Right kidney (tissue), 1 donor: ENCODE results near the gene DLEC1.
"Not testable (repeated sequence)": the region's sequence is repeated elsewhere in the genome, so short reads cannot be mapped to it uniquely, and the experiment has no call there.

Source experiments
- DNase-seq: peaks from one replicate; pipeline ENCODE4 v3.0.0-alpha.2; 2016

The DLEC1 gene

DNA sequence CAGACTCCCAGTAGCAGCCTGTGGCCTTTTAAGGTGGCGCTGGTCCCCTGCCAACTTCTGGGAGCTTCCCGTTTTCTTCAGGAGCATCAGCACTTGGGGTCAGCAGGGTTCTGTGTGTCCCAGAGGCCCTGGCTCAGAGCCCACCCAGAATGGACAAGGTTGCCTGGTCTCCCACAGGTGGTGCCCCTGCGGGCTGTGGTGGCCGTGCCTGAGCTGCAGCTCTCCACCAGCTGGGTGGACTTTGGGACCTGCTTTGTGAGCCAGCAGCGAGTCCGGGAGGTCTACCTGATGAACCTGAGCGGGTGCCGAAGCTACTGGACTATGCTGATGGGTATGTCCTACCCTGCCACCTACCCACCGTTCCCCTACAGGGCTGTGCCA is 82.4 kb downstream of the DLEC1 start:
- DNase-seq, result no peak

DNA sequence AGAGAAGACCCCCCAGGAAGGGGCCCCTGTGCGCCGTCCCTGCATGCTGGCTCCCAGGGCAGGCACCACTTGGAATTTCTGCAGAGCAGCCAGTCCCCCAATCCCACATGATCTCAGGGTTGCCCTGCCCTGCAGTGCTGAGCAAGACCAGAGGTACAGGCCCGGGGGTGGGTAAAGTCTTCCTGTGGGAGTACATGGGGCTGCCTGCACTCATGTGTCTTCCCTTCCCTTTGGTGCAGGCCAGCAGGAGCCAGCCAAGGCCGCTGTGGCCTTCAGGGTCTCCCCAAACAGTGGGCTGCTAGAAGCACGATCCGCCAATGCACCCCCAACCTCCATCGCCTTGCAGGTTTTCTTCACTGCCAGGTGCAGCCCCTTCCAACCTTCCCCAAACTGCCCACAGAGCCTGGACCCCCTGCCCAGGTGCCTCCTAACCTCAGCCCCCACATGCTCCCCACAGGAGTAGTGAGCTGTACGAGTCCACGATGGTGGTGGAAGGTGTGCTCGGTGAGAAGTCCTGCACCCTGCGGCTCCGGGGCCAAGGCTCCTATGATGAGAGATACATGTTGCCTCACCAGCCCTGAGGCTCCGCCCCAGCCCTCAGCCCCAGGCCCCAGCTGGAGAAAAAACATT is 82.9 kb downstream of the DLEC1 start:
- no peak for DNase-seq

GRCh38 chr3:38122712-38123290 is 83.8 kb downstream of the DLEC1 start:
- no peak for DNase-seq

- no peak for DNase-seq
Observed at GRCh38 chr3:38124324-38125122, 85.5 kb downstream of the DLEC1 start.

GRCh38 chr3:38125305-38126120 is 86.5 kb downstream of the DLEC1 start:
- no peak for DNase-seq

- no peak for DNase-seq
Observed at GRCh38 chr3:38126121-38126892, 87.3 kb downstream of the DLEC1 start.

- DNase-seq, result no peak
Observed at GRCh38 chr3:38127611-38128302, 88.7 kb downstream of the DLEC1 start.

GRCh38 chr3:38128303-38128655 is 89.3 kb downstream of the DLEC1 start:
- no peak for DNase-seq

DNA sequence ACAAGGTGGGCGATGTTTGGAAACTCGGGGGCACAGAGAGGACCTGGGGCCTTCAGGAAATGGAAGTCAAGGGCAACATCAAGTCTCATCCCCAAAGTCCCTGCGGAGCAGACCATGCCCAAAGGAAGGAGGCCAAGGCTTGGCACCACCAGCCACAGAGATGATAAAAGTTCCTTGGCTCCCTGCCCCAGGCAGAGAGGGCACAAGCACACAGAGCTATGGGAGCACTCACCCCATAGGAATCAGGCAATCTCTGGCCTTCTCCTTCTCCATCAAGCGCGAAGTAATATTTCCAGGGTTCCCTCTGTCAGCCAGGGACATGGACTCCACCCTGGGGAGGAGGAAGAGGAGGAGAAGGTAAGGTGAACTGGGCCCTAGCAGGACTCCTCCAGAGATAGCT is 90.0 kb downstream of the DLEC1 start:
- DNase-seq, result no peak

DNA sequence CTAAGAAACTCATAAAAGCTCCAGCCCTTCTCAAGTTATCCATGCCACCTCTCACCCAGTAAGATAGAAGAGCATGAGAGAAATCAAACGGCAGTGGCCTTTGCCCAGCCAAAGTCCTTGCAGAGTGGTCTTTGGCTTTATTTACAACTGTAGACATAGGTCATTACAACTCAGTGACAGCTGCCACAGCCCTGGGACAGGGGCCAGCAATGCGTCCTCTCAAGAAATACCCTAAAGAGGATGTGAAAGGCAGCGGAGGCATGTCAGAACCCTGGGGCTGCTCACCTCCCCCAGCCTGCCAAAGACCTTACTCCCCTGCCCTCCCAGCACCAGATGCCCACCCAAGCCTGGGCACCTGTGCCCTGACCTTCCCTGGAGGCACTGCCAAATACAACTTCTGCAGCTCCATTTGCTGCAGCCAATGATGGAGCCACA is 91.6 kb downstream of the DLEC1 start:
- no peak for DNase-seq

DNA sequence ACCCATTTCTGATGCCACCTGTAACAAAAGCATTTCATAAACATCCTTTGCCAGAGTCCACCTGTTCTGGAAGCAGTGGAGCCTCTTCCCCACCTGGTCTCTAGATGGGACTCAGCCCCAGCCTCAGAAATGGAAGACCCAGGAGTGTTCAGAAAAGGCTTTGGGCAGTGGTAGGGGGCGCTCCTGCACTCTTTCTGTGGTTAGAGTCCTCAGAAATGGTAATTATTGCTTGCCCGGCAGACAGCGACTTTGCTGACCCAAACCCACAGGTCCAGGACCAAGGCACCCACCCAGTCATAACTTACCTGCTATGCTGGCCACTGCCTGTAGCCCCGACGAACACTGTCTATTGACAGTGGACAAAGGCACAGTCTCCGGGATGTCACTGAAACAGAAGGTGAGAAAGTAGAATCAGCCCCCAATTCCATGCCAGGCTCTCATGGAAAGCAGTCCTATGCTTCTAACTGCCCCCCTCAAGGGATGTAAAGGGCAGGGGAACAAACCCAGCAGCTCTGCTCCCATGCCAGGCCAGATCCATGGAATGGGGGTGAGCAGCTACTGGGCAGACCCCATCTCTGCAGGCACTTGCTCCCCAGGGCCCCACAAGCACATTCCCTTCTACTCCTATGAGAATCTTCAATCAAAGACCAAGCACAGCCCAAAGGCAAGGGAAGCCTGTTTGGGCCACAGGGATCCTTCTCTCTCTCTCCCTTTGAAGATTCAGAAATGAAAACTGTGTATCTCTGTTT is 92.8 kb downstream of the DLEC1 start:
- DNase-seq, result no peak

DNA sequence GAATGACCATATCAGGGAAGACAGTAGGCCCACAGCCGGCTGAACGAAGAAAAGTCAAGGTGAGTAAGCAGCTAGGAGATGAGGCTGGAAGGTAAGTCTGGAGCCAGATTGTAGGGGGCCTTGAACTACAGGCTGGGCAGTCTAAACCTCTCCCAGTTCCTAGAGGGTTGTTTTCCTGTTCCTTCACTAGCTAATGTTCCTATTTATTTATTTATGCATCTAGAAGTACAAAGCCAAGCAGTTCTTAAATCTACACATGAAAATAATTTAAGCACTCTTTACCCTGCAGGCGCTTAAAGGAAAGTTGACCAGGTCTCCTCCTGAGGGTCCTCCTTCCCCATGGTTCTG is 94.2 kb downstream of the DLEC1 start:
- no peak for DNase-seq

DNA sequence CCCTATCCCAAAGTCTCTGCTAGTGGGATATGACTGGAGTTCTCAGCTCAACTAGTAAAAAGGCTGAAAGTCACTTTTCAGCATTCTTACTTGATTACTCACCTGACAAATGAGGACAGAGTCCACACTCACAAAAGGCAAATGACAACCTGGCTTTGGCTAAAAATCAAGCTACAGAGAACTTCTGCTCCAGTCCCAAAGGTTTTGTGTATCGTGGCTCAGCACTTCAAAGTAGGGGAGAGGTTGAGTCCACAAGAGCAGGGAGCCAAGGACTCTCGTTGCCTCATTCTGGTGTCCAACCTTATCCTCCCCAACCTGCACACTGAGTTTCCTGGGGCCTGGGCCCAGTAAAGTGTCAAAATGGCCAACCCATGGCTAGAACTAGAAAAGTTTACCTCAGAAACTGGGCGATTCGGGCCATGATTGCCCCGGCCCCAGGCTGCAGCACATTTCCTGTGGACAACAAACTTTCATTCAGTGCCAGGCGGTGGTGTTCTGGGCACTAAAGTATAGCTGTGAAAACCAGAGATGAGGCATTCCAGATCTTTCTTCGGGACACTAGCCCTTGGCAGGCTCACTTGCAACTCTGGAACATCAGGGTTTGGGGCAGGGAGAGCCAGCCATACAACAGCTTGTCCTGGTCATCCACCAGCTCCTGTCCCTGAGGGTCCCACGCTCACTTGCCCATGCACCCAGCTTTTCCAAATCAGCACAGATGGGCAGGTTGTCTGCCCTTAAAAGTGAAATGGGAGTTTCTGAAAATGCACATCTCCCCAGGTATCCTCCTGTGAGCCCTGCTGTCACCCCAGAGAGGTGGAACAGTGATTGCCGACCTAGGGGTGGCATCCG is 94.8 kb downstream of the DLEC1 start:
- DNase-seq, result no peak

- DNase-seq, result not testable (repeated sequence)
Observed at GRCh38 chr3:38134517-38135143, 95.6 kb downstream of the DLEC1 start.

DNA sequence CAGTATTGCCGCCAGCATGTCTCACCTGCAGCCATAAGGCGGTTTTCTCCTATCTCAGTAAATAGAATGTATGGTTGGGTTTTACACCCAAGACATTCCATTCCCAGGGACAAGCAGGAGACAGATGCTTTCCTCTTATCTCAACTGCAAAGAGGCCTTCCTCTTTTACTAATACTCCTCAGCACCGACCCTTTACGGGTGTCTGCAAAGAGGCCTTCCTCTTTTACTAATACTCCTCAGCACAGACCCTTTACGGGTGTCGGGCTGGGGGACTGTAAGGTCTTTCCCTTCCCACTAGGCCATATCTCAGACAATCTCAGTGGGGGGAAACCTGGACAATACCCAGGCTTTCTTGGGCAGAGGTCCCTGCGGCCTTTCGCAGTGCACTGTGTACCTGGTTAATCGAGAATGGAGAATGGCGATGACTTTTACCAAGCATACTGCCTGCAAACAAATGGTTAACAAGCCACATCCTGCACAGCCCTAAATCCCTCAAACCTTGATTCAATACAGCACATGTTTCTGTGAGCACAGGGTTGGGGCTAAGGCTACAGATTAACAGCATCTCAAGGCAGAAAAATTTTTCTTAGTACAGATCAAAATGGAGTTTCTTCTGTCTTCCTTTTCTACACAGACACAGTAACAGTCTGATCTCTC is 96.7 kb downstream of the DLEC1 start:
- DNase-seq, result not testable (repeated sequence)

GRCh38 chr3:38136393-38136776 is 97.4 kb downstream of the DLEC1 start:
- DNase-seq, result no peak

DNA sequence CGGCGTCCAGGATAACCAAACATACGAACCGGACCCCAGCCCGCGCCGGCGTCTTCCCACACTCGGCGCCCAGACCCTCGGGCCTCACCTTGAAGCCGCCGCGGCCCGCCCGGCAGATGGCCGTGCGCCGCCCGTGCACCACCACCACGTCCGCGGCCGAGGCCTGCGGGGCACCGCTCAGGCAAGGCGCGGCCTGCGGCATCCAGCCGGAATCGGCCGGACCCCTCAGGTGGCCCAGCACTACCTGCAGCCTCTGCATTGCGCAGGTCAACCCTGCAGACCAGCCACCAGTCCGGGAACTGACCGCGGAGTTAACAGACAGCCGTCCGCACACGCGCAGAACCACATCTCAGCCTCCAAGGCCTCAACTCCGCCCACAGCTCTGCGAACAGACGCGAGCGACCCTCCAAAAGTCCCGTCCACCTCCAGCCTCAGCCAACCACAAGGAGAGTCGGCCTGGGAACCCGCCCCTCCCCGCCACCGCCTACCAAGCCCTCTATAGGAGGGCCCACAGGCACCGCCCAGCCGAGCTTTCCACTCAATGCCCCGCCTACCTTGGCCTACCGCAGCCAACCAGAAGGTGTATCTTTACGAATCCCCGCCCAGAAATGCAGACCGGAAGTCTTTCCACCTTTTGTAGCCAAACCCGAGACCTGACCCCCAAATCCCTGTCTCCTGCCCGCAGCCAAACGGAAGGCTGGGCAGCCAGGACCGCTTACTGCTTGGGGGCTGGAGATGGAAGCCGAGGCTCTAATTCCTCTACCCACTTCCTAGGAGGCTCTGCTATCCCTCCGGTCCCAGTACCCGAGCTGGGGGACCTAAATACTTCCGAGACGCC is 98.0 kb downstream of the DLEC1 start, which contains the start of gene ACAA1:
Gene ACAA1, minus strand, starts transcription at position 351 of the 838 bp plus-strand sequence. Its CDS starts 92 bp downstream, at position 259.
- DNase-seq, result peak; percentile 96
